Measurements from ENCODE around the gene CMC1. TPM values are rescaled to one million over a fixed set of nuclear protein-coding genes. Genes with fewer than 3 reads are reported as not detected.
A peak's percentile ranks its signal among the peaks of the same experiment; 100 is the strongest.

The CMC1 gene
- total and polyA plus RNA-seq, 9 of the 15 experiments (the other 6 are each of a cell fraction or from before 2014, with no cell fraction given) = 15.9 to 74.6 (median 48.9) TPM

DNA sequence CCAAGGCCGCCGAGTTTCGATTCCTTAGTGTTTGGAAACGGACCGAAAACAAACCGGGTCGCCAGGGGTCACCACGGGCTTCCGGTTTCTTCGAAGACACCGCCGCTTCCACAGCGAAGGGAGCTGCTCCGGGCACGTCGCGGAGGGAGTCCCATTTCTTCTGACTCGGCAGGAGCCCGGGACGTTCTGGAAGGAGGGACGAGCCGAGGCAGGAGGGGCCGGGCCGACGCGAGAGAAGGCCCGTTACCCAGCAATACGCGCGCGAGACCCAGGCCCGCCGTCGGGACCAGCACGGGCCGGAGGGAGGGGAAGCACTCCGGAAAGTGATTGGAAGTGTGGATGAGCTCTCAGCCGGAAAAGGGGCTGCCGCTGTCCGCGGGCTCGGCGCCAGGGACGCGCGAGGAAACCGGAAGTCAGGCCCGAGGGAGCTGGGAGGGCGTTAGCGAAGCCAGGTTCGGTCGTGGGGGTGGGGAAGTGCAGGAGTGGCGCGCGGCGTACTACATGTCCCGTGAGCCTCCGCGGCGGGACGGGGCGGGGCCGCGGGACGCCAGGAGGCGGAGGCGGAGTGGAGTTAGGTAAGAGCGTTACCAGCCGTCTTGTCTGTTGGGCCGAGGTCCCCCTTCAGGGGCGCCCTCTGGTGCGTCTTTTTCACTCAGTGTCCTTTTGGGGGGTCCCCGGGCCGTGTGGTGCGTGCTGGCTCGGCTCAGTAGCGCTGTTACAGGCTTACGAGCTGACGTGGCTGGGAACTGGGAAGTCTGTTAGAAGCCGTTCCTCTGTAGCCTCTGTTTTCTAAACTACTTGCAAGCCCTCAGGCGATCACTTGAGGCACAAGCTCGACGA lies 107.4 kb downstream of the CMC1 start, which contains the start of the genes AZI2 and ZCWPW2 (continued):
- TF ChIP-seq DDX20 (tag; IDR thresholded peaks at IDR 0.05; ENCODE audit: low read depth) (no peak), ZNF778 (CRISPR knock-in tag; IDR thresholded peaks at IDR 0.05) (no peak), MCM2 (IDR thresholded peaks at IDR 0.05; ENCODE audit: low read depth) (no peak), ZNF75A (CRISPR knock-in tag; IDR thresholded peaks at IDR 0.05) (no peak), HNRNPH1 (optimal IDR thresholded peaks at IDR 0.05; ENCODE audit: low read depth, low read length) (no peak), ZNF57 (CRISPR knock-in tag; IDR thresholded peaks at IDR 0.05) (no peak), PHTF2 (CRISPR knock-in tag; IDR thresholded peaks at IDR 0.05) (no peak), NFIX (CRISPR knock-in tag; IDR thresholded peaks at IDR 0.05; ENCODE audit: low read depth) (no peak), CHD4 (IDR thresholded peaks at IDR 0.05; ENCODE audit: insufficient read depth, insufficient replicate concordance, low read depth, low read length, poor library complexity, severe bottlenecking) (no peak), WHSC1 (IDR thresholded peaks at IDR 0.05; ENCODE audit: low read length) (no peak), ZNF77 (CRISPR knock-in tag; IDR thresholded peaks at IDR 0.05) (no peak), ZEB2 (IDR thresholded peaks at IDR 0.05) (no peak), GTF2A2 (tag; IDR thresholded peaks at IDR 0.05) (no peak), ZNF274 (IDR thresholded peaks at IDR 0.05; ENCODE audit: borderline replicate concordance, low read depth, low read length) (no peak), HDAC6 (IDR thresholded peaks at IDR 0.05; ENCODE audit: low read depth, low read length) (no peak), POLR2A (conservative IDR thresholded peaks at IDR 0.05) (peak; percentile 95), CEBPG (CRISPR knock-in tag; IDR thresholded peaks at IDR 0.05) (peak; percentile 74; the same call in 1 of the 2 replicates), CEBPG (tag; conservative IDR thresholded peaks at IDR 0.05 in 1 of 2, IDR thresholded peaks at IDR 0.05 in 1 of 2) (peak in 1 of 2 experiments; percentile 71; a peak in 3 of 4 replicates), ZNF121 (CRISPR knock-in tag; conservative IDR thresholded peaks at IDR 0.05) (no peak), THRAP3 (IDR thresholded peaks at IDR 0.05; ENCODE audit: borderline replicate concordance) (no peak), PTBP1 (IDR thresholded peaks at IDR 0.05; ENCODE audit: low read depth, low read length) (no peak), ZNF695 (CRISPR knock-in tag; IDR thresholded peaks at IDR 0.05) (no peak), ZNF354B (CRISPR knock-in tag; IDR thresholded peaks at IDR 0.05) (no peak), SMARCA4 (IDR thresholded peaks at IDR 0.05) (no peak), GABPB1 (CRISPR knock-in tag; IDR thresholded peaks at IDR 0.05) (peak; percentile 97), RBM14 (IDR thresholded peaks at IDR 0.05; ENCODE audit: borderline replicate concordance, insufficient read depth, low read depth, low read length) (peak; percentile 91; the same call in 1 of the 2 replicates), ZNF263 (CRISPR knock-in tag; IDR thresholded peaks at IDR 0.05; ENCODE audit: borderline replicate concordance) (peak; percentile 14; the same call in 1 of the 2 replicates)
- TF ChIP-seq, protein P1, sequence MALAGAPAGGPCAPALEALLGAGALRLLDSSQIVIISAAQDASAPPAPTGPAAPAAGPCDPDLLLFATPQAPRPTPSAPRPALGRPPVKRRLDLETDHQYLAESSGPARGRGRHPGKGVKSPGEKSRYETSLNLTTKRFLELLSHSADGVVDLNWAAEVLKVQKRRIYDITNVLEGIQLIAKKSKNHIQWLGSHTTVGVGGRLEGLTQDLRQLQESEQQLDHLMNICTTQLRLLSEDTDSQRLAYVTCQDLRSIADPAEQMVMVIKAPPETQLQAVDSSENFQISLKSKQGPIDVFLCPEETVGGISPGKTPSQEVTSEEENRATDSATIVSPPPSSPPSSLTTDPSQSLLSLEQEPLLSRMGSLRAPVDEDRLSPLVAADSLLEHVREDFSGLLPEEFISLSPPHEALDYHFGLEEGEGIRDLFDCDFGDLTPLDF (CRISPR knock-in tag; IDR thresholded peaks at IDR 0.05) = 0 out of 2 replicates have a peak, but pooled peaks have one; percentile 17
